Skin of body (tissue), 2 donors: Measurements from ENCODE around the gene KANK2. TPM values are rescaled to one million over a fixed set of nuclear protein-coding genes. Genes with fewer than 3 reads are reported as not detected.
"Not testable (repeated sequence)": the region's sequence is repeated elsewhere in the genome, so short reads cannot be mapped to it uniquely, and the experiment has no call there.

ENCODE experiments used
- DNase-seq: peaks from one replicate; lab custom pipeline; 2025; lab: John Stamatoyannopoulos, UW
- total RNA-seq: library from RNA; depleted of rRNA; stranded (reverse); fragments of >200 nt; gene quantifications from one replicate; pipeline ENCODE4 v1.2.3, GENCODE V29; 2014

KANK2 gene
- total RNA-seq, 1 donor from 2014 or later: 62.5 TPM

- no peak for DNase-seq
Measured at GRCh38 chr19:11198769-11199424, 1.6 kb upstream of the KANK2 start.

- no peak for DNase-seq
Measured at GRCh38 chr19:11198175-11198534, 810 bp upstream of the KANK2 start.

GRCh38 chr19:11196406-11197287, 698 bp downstream of the KANK2 start:
- no peak for DNase-seq

- no peak for DNase-seq
Measured at GRCh38 chr19:11195681-11196080, 1.7 kb downstream of the KANK2 start.

GRCh38 chr19:11194656-11195558, 2.4 kb downstream of the KANK2 start:
- no peak for DNase-seq

GRCh38 chr19:11194173-11194572, 3.2 kb downstream of the KANK2 start:
- no peak for DNase-seq

- DNase-seq: no peak
Measured at GRCh38 chr19:11192957-11193939, 4.1 kb downstream of the KANK2 start.

GRCh38 chr19:11191934-11192333, 5.4 kb downstream of the KANK2 start:
- DNase-seq: no peak

GRCh38 chr19:11191273-11191755, 6.0 kb downstream of the KANK2 start:
- DNase-seq: no peak

GRCh38 chr19:11190501-11190900, 6.8 kb downstream of the KANK2 start:
- DNase-seq: no peak

- no peak for DNase-seq
Measured at GRCh38 chr19:11187441-11187840, 9.9 kb downstream of the KANK2 start.

GRCh38 chr19:11182994-11183393, 14.4 kb downstream of the KANK2 start:
- no peak for DNase-seq

- DNase-seq: no peak
Measured at GRCh38 chr19:11181488-11181887, 15.9 kb downstream of the KANK2 start.

GRCh38 chr19:11180975-11181374, 16.4 kb downstream of the KANK2 start:
- not testable (repeated sequence) for DNase-seq

GRCh38 chr19:11180346-11180745, 17.0 kb downstream of the KANK2 start:
- no peak for DNase-seq

- no peak for DNase-seq
Measured at GRCh38 chr19:11179716-11180297, 17.5 kb downstream of the KANK2 start.

- DNase-seq: not testable (repeated sequence)
Measured at GRCh38 chr19:11179145-11179465, 18.2 kb downstream of the KANK2 start.

GRCh38 chr19:11177592-11177991, 19.8 kb downstream of the KANK2 start:
- no peak for DNase-seq

GRCh38 chr19:11176466-11177193, 20.7 kb downstream of the KANK2 start:
- DNase-seq: no peak

- no peak for DNase-seq
Measured at GRCh38 chr19:11175920-11176319, 21.4 kb downstream of the KANK2 start.
